Endothelial cell (in vitro differentiated cells): ENCODE results near the gene CRADD. TPM values are rescaled to one million over a fixed set of nuclear protein-coding genes. Genes with fewer than 3 reads are reported as not detected.

Experiments used
- DNase-seq: peaks from one replicate; pipeline ENCODE4 v3.0.0; 2021; ENCODE audit warnings: low spot score
- H3K27ac Mint-ChIP-seq: one replicate; pipeline ENCODE4 v1.8.0; 2021; ENCODE audit warnings: mixed read lengths, inconsistent platforms; ENCODE audit not compliant: unreplicated experiment
- H3K27me3 Mint-ChIP-seq: one replicate; pipeline ENCODE4 v1.8.0; 2021; ENCODE audit warnings: mild to moderate bottlenecking, moderate library complexity, mixed read lengths, inconsistent platforms; ENCODE audit not compliant: unreplicated experiment
- H3K36me3 Mint-ChIP-seq: one replicate; pipeline ENCODE4 v1.8.0; 2021; ENCODE audit warnings: mild to moderate bottlenecking, low read depth, mixed read lengths, inconsistent platforms; ENCODE audit not compliant: unreplicated experiment
- H3K4me1 Mint-ChIP-seq: one replicate; pipeline ENCODE4 v1.8.0; 2021; ENCODE audit warnings: mild to moderate bottlenecking, mixed read lengths, inconsistent platforms; ENCODE audit not compliant: unreplicated experiment
- H3K4me3 Mint-ChIP-seq: one replicate; pipeline ENCODE4 v1.8.0; 2021; ENCODE audit warnings: mild to moderate bottlenecking, mixed read lengths, inconsistent platforms; ENCODE audit not compliant: unreplicated experiment
- H3K9me3 Mint-ChIP-seq: one replicate; pipeline ENCODE4 v1.8.0; 2021; ENCODE audit warnings: mixed read lengths, inconsistent platforms; ENCODE audit not compliant: unreplicated experiment
- total RNA-seq: library from RNA; stranded (reverse); fragmentation: NEBNext Ultra II Directional; extraction: Animal tissue kit (Norgen Biotek cat#: 25700); gene quantifications from one replicate; pipeline ENCODE4 v1.2.1, GENCODE V29; 2021; ENCODE audit not compliant: unreplicated experiment
- TF ChIP-seq, protein P1 (sequence below): fragments of 200-600 bp; sonication (generic); IDR thresholded peaks from one replicate; pipeline ENCODE4 v1.5.0; 2021; ENCODE audit warnings: antibody characterized with exemption; ENCODE audit not compliant: unreplicated experiment

Gene CRADD
- total RNA-seq, 1 donor from 2014 or later, result 6.5 TPM

DNA sequence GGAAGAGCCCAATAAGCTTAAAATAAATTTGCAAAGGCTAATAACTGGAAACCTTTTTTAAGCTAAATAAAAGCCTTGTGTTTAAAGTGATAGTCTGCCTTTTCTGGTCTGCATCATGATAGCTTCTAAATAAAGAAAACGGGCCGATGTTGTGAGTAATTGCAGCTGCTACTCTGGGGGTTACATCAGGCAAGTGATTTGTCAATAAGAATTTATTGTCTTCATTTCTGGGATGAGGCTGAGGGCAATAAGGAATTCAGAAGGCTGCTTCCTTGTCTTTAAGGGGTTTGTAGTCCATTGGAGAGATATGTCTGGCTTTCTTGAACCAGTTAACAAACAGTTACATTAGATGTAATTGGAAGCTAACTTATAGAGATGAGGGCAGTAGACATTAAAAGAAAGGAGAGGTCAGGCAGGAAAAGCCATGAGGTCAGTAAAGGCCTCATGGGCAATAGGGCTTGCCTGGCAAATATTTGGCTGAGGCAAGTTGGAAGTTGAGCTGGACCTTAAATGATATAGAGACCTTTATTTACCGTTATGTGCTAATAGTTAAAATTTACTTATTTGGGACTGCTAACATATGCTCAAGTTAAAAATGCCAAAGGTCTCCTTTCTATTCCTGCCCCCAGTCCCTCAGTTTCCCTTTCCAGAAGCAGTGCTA is 85.0 kb downstream of the CRADD start:
- H3K27me3 Mint-ChIP-seq, result peaks cover 4% of the 10 kb centered on the region
- TF ChIP-seq, protein P1, sequence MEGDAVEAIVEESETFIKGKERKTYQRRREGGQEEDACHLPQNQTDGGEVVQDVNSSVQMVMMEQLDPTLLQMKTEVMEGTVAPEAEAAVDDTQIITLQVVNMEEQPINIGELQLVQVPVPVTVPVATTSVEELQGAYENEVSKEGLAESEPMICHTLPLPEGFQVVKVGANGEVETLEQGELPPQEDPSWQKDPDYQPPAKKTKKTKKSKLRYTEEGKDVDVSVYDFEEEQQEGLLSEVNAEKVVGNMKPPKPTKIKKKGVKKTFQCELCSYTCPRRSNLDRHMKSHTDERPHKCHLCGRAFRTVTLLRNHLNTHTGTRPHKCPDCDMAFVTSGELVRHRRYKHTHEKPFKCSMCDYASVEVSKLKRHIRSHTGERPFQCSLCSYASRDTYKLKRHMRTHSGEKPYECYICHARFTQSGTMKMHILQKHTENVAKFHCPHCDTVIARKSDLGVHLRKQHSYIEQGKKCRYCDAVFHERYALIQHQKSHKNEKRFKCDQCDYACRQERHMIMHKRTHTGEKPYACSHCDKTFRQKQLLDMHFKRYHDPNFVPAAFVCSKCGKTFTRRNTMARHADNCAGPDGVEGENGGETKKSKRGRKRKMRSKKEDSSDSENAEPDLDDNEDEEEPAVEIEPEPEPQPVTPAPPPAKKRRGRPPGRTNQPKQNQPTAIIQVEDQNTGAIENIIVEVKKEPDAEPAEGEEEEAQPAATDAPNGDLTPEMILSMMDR, result no peak
- no peak overlapping the region for H3K4me3 Mint-ChIP-seq
- no peak overlapping the region for H3K27ac Mint-ChIP-seq
- DNase-seq, result no peak
- H3K4me1 Mint-ChIP-seq, result peaks cover 17% of the 10 kb centered on the region
- no peaks in the 10 kb centered on the region for H3K36me3 Mint-ChIP-seq
- no peaks in the 10 kb centered on the region for H3K9me3 Mint-ChIP-seq

DNA sequence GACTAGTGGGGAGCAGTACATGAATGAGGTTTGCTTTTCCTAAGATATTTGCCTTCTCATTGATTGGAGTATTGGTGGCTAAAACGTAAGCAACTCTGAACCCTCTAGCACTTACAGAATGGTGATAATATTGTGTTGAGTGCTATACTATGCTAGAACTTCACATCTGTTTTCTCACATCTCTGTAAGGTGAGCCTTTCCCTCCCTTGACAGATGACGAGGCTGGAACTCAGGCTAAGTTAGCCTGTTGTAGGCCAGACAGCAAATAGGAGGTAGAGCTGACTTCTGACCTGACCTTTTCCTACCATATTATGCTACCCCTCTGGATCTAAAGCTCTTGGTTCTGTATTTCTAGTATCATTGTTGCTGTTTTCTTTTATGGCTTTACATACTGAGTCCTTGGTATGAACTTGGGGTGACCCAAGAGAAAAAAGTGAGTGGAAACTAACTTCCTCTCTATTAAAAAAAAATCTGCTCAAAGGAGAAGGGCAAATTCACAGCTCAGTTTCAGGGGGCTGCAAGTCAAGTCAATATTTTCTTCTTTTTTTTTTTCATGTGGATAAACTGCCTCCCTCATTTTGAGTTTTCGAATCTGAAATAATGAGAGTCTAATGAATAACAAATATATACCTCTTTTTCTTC is 85.9 kb downstream of the CRADD start:
- peaks cover 13% of the 10 kb centered on the region for H3K4me1 Mint-ChIP-seq
- DNase-seq, result no peak
- TF ChIP-seq, protein P1, result no peak
- no peaks in the 10 kb centered on the region for H3K36me3 Mint-ChIP-seq
- H3K9me3 Mint-ChIP-seq, result no peaks in the 10 kb centered on the region
- no peak overlapping the region for H3K4me3 Mint-ChIP-seq
- no peak overlapping the region for H3K27ac Mint-ChIP-seq
- H3K27me3 Mint-ChIP-seq, result peaks cover 5% of the 10 kb centered on the region

GRCh38 chr12:93763746-93764147 is 86.6 kb downstream of the CRADD start:
- DNase-seq, result no peak
- Mint-ChIP-seq H3K36me3 (no peaks in the 10 kb centered on the region), H3K4me3 (no peak overlapping the region), H3K4me1 (peaks cover 13% of the 10 kb centered on the region), H3K9me3 (no peaks in the 10 kb centered on the region), H3K27ac (no peak overlapping the region), H3K27me3 (peaks cover 5% of the 10 kb centered on the region)
- TF ChIP-seq, protein P1, result no peak

GRCh38 chr12:93766371-93766770 is 89.2 kb downstream of the CRADD start:
- TF ChIP-seq, protein P1, result no peak
- Mint-ChIP-seq H3K4me3 (no peak overlapping the region), H3K27me3 (peaks cover 1% of the 10 kb centered on the region), H3K4me1 (peaks cover 6% of the 10 kb centered on the region), H3K9me3 (no peaks in the 10 kb centered on the region), H3K27ac (no peak overlapping the region), H3K36me3 (no peaks in the 10 kb centered on the region)
- DNase-seq, result no peak
